Esophagus (tissue), 2 donors: ENCODE data around the gene TEX101. TPM values are rescaled to one million over a fixed set of nuclear protein-coding genes. Genes with fewer than 3 reads are reported as not detected.
A peak's percentile ranks its signal among the peaks of the same experiment; 100 is the strongest.

Source experiments
- H3K27ac ChIP-seq, 2 donors: one replicate each; pipeline ENCODE4 v1.5.1; 2013; ENCODE audit warnings: low read depth in 2 of 2, mild to moderate bottlenecking in 2 of 2, inconsistent platforms in 1 of 2, low read length in 1 of 2, moderate library complexity in 1 of 2
- H3K27me3 ChIP-seq, 2 donors: one replicate each; pipeline ENCODE4 v1.6.1; 2013; ENCODE audit warnings: low read length in 2 of 2, control low read depth in 1 of 2, mild to moderate bottlenecking in 1 of 2; ENCODE audit not compliant: insufficient read depth in 2 of 2, control insufficient read depth in 1 of 2
- H3K36me3 ChIP-seq, 2 donors: one replicate each; pipeline ENCODE4 v1.6.1; 2013; ENCODE audit warnings: low read length in 1 of 2; ENCODE audit not compliant: control insufficient read depth in 2 of 2, insufficient read depth in 2 of 2
- H3K4me1 ChIP-seq, 2 donors: one replicate each; pipeline ENCODE4 v1.6.1; 2013; ENCODE audit warnings: low read length in 1 of 2; ENCODE audit not compliant: control insufficient read depth in 2 of 2, insufficient read depth in 2 of 2
- H3K4me3 ChIP-seq, 2 donors: one replicate each; pipeline ENCODE4 v1.5.1; 2013; ENCODE audit warnings: low read length in 2 of 2, mild to moderate bottlenecking in 2 of 2, low read depth in 1 of 2, moderate library complexity in 1 of 2
- H3K9me3 ChIP-seq, 2 donors: one replicate each; pipeline ENCODE4 v1.6.1; 2013; ENCODE audit warnings: mild to moderate bottlenecking in 2 of 2, low read depth in 1 of 2, low read length in 1 of 2, moderate library complexity in 1 of 2; ENCODE audit not compliant: control insufficient read depth in 2 of 2, insufficient read depth in 1 of 2
- WGBS, 2 donors: extraction: QIAGEN DNeasy Blood & Tissue Kit; methylation state at CpG; one replicate each; pipeline ENCODE4 v1.1.7; 2013; 5-methylcytosine and 5-hydroxymethylcytosine counted together
- polyA plus RNA-seq, 2 donors: library from polyadenylated mRNA; stranded (reverse); fragments of 200-250 nt; gene quantifications; one replicate each; pipeline ENCODE4 v1.2.3, GENCODE V29; 2013
- donor health status: healthy with polysubstance abuse.
- donor health status: Bipolar disorder and iron deficiency.

The TEX101 gene
- polyA plus RNA-seq, 2 donors = 0.96 to 2.4 TPM

GRCh38 chr19:43466793-43467192 is 52.1 kb downstream of the TEX101 start:
- Histone ChIP-seq H3K9me3 (no peaks in the 10 kb centered on the region), H3K4me3 (no peak overlapping the region), H3K27me3 (no peaks in the 10 kb centered on the region), H3K27ac (peak overlapping the region in 1 of 2 donors; percentile 44), H3K4me1 (peaks cover 0 to 5% of the 10 kb centered on the region in 2 donors), H3K36me3 (peaks cover 0 to 3% of the 10 kb centered on the region in 2 donors)
- 98 to 100% methylated on average over 1 of the region's 1 CpG for WGBS, 2 donors

- Histone ChIP-seq H3K4me3 (no peak overlapping the region), H3K27ac (peak overlapping the region; percentile 79), H3K36me3 (peaks cover 0 to 3% of the 10 kb centered on the region in 2 donors), H3K9me3 (no peaks in the 10 kb centered on the region), H3K27me3 (no peaks in the 10 kb centered on the region), H3K4me1 (peaks cover 0 to 5% of the 10 kb centered on the region in 2 donors)
- 78 to 84% methylated on average over 6 of the region's 6 CpGs for WGBS, 2 donors
Observed at GRCh38 chr19:43467276-43467675, 52.6 kb downstream of the TEX101 start.

GRCh38 chr19:43467730-43468129 is 53.0 kb downstream of the TEX101 start:
- Histone ChIP-seq H3K27ac (peak overlapping the region; percentile 79 to 86), H3K4me1 (peaks cover 0 to 8% of the 10 kb centered on the region in 2 donors), H3K4me3 (no peak overlapping the region), H3K9me3 (no peaks in the 10 kb centered on the region), H3K27me3 (no peaks in the 10 kb centered on the region), H3K36me3 (peaks cover 0 to 3% of the 10 kb centered on the region in 2 donors)
- WGBS, 2 donors = 71 to 75% methylated on average over 4 of the region's 4 CpGs

Other genes with a start within 250 kb of the TEX101 start
- not detected for gene PSG5, start 228.4 kb upstream of the TEX101 start, polyA plus RNA-seq
- gene PSG4, start 209.3 kb upstream of the TEX101 start, polyA plus RNA-seq = 1 to 10 TPM in 1 of 2 donors, under 1 TPM in 1; 0.08 to 1.6 TPM
- gene PSG9, start 145.4 kb upstream of the TEX101 start, polyA plus RNA-seq = under 1 TPM in 1 of 2 donors, not detected in 1; 0.04 TPM
- gene CD177, start 61.2 kb upstream of the TEX101 start, polyA plus RNA-seq = under 1 TPM; 0.06 to 0.53 TPM
- 100 to 1,000 TPM; 208 to 770 TPM for gene LYPD3, start 50.7 kb downstream of the TEX101 start, polyA plus RNA-seq
- 10 to 100 TPM; 58.1 to 70.1 TPM for gene PHLDB3, start 89.9 kb downstream of the TEX101 start, polyA plus RNA-seq
- 10 to 100 TPM; 50.5 to 78.9 TPM for gene ETHE1, start 112.3 kb downstream of the TEX101 start, polyA plus RNA-seq
- gene ZNF575, start 118.3 kb downstream of the TEX101 start, polyA plus RNA-seq = 1 to 10 TPM in 1 of 2 donors, under 1 TPM in 1; 0.59 to 1.0 TPM
- gene XRCC1, start 160.6 kb downstream of the TEX101 start, polyA plus RNA-seq = 10 to 100 TPM; 13.7 to 14.4 TPM
- gene PINLYP, start 160.9 kb downstream of the TEX101 start, polyA plus RNA-seq = 10 to 100 TPM; 13.5 to 17.6 TPM
- gene IRGQ, start 181.2 kb downstream of the TEX101 start, polyA plus RNA-seq = 1 to 10 TPM; 3.1 to 4.1 TPM
- gene ZNF576, start 181.7 kb downstream of the TEX101 start, polyA plus RNA-seq = 10 to 100 TPM in 1 of 2 donors, 1 to 10 TPM in 1; 6.8 to 13.0 TPM
- under 1 TPM; 0.14 to 0.71 TPM for gene SRRM5, start 197.2 kb downstream of the TEX101 start, polyA plus RNA-seq
- 10 to 100 TPM; 20.4 to 27.3 TPM for gene ZNF428, start 204.7 kb downstream of the TEX101 start, polyA plus RNA-seq
- 10 to 100 TPM in 1 of 2 donors, 1 to 10 TPM in 1; 9.7 to 21.7 TPM for gene CADM4, start 225.0 kb downstream of the TEX101 start, polyA plus RNA-seq